HG03045 (cell line): ENCODE results near the gene USPL1.

Experiments
- ATAC-seq: cut with Tn5 transposase; IDR thresholded peaks from one replicate; pipeline ENCODE4 v1.9.1; 2021; ENCODE audit warnings: mild to moderate bottlenecking, moderate library complexity; ENCODE audit not compliant: unreplicated experiment

USPL1 gene

DNA sequence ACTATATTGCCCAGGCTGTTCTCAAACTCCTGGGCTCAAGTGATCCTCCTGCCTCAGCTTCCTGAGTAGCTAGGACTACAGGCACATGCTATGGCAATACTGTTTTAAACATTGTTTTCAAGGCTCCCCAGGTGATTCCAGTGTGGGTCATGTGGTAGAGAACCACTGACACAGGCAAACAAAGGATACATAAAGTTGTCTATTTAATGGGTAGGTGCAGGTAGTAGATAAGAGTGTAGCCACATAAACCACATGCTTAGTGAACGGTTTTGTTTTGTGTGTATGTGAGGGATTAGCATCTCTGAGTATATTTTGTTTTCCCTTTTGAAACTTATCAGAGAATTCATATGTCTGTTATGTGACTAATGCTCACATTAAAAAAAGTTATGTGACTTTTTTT, 36.7 kb downstream of the USPL1 start:
- no peak for ATAC-seq

DNA sequence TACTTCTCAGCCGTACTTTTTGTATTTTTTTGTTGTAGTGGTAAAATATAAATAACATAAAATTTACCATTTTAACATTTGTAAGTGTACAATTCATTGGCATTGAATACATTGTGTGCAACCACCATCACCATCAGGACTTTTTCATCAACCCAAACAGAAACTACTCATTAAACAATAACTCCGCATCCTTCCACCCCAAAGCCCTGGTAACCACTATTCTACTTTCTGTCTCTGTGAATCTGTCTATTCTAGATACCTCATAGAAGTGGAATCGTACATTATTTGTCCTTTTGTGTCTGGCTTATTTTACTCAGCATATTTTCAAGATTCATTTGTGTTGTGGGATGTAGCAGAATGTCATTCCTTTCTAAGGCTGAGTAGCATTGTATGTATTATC, 38.5 kb downstream of the USPL1 start:
- no peak for ATAC-seq

GRCh38 chr13:30659980-30660379, 42.3 kb downstream of the USPL1 start:
- no peak for ATAC-seq

- no peak for ATAC-seq
Measured at GRCh38 chr13:30660796-30661195, 43.1 kb downstream of the USPL1 start.

DNA sequence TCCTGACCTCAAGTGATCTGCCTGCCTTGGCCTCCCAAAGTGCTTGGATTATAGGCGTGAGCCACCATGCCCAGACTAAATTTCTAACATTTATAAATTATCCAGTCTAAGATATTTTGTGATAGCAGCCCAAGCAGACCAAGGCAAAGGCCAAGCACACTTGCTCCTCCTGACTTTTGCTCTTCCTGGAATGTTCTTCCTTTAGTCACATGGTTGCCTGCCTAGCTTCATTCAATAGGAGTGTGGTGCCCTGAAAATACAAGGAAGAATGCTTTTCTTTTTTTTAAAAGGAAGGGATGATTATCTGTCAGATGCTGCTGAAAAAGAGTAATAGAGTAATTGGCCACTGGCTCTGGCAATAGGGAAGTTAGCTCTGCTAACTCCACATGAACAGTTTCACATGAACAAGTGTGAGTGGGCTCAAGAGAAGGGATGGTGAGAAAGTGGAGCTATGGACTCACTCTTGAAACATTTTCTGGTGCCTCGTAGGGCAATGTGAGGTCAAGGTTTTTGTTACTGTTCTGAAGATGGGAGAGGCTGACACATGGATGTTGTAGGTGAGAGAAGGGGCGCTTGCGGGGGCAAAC, 47.1 kb downstream of the USPL1 start:
- no peak for ATAC-seq

- no peak for ATAC-seq
Measured at GRCh38 chr13:30665638-30666037, 47.9 kb downstream of the USPL1 start.

GRCh38 chr13:30666113-30666512, 48.4 kb downstream of the USPL1 start:
- ATAC-seq: no peak

GRCh38 chr13:30667014-30667413, 49.3 kb downstream of the USPL1 start:
- no peak for ATAC-seq

GRCh38 chr13:30668312-30668711, 50.6 kb downstream of the USPL1 start:
- no peak for ATAC-seq

DNA sequence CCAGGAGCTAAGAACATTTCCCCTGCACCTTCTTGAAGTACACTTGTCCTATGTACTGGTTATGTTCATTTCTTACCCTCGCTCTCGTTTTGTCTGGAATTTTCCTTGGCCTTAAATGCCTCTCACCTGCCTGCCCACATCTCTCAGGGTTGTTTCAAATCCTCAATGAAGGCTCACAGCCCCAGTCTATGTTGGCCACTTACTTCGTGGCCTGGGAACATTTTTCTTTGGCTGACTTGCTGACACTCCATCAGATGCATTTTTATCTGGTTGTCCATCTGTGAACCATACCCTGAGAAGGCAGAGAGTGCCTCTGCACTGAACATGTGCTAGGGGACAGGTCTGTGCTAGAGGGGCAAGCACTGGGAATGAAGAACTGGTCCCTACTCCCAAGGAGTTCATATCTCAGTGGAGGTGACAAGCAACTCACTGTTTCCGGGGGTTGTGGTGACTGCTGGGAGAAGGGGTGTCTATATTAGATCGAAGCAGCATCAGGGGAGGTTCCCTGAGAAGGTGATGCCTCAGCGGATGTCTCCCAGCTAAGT, 53.6 kb downstream of the USPL1 start:
- no peak for ATAC-seq

DNA sequence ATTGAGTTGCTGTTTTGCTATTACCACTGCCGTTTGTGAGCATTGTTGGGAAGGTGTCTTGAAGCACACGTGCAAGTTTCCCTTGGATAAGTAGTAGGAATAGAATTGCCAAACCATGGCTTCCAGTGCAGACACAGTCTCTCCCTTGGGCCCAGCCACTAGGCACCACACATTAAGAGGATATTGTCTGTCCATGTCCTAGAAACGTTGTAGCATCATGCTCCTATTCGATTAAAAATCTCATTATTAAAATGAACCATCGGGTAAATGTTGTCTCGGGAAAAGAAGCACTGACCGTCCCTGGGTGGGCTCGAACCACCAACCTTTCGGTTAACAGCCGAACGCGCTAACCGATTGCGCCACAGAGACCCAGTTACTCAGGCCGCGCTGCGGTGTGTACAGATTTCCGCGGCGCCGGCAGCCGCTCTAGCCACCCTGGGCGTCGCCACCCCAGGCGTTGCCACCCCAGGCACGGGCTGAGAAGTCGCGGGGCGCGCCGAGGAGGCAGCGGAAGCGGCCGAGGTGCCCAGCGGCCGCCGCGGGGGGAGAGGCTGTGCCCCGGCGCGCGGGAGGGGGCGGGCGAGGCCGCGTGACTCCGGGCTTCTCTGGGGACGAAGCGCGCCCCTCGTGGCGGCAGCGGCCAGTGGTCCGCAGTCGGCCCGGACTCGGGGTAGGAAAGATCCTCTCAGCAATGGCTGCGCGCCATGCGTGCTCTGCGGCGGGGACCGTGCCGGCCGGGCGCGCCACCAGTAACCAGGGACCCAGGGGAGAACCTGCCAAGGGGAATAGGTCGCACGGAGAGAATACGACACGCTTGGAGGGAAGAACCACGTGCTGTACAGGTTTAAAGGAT, 56.2 kb downstream of the USPL1 start:
- ATAC-seq: peak; percentile 89

DNA sequence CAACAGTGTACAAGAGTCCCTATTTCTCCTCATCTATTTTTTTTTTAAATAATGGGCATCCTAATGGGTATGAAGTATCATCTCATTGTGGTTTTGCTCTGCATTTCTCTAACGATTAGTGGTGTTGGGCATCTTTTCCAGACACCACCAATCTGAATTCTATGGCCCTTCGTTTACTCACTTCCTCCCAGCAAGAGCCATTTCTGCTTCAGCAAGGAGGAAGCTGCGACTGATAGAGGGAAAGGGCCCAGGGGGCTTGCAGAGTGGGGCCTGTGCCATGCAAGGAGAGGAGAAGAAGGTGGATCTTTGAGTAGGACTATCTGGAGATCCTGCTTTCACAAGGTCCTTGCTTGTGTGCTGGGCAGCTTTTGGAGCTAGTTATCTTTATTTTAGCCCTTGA, 58.0 kb downstream of the USPL1 start:
- ATAC-seq: no peak

DNA sequence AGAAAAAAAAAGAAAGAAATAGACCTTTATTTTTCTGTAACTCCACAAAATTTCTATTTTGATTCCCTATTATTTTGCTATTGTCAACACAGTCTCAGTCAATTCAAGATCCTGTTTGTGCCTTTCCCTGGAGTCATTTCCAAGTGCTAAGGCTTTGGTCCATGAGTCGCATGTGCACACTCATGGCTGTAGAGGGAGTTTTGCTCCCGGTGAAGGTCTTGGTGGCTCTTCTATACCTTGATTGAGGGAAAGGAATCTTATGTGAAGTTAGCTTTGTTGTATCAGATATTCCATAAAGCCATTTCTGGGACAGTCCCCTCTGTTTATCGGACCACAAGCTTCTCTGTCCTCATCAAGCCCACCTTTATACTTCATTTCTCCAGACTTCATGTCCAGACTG, 59.0 kb downstream of the USPL1 start:
- ATAC-seq: no peak

DNA sequence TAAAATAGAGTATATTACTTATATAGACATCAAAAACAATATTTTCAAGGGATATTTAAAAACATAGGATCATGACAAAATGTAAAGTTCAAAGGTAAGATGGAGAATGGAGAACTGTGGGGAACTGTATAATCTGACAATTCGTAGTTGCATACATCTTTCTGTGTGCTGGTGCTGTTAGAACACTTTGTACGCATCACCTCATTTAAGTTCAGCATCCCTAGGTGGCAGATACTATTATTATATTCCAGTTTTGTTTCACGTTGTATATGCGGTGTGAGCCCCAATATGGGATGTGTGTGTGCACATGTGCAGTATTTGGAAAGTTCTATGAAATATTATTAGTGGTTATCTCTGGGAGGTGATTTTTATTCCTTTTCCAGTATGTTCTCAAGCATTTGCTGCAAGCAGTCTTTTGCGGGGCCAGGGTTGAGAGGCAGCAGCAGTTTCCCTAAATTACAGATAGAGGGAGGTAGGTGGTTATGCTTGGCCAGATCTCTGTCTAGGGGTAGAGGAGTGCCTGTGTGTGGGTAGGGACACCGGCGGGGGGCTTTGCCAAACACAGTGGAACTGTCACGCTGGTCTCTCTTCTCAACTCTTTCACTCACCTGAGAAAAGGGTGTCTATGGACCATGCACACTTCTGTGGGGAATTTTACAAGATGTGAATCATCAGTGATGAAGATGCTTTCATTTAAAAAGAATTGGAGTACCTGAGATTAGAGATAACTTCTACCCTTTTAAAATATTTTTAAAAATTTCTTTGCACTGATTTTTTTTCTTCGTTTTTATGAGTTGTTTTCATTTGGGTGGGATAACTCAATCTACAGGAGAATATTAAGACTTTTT, 62.0 kb downstream of the USPL1 start:
- ATAC-seq: no peak

GRCh38 chr13:30681843-30682242, 64.1 kb downstream of the USPL1 start:
- ATAC-seq: no peak

- no peak for ATAC-seq
Measured at GRCh38 chr13:30685320-30685859, 67.7 kb downstream of the USPL1 start.

DNA sequence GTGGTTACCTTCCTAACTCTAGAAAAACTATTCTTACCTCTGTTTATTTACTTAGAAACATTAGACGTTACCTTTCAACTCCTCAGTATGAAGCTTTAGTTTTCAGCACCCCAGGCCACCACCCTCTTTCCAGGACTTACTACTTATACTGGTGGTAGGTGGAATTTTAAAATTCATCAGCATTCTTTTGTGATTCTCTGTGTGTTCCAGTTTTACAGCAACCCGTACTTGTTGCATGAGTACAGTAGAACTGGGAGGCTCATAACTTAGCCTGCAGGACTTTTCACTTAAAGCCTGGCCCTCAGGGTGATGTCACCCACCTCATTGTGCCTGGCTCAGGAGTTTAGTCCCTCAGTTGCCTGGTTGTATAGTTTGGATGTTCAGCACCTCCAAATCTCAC, 68.3 kb downstream of the USPL1 start:
- ATAC-seq: no peak

GRCh38 chr13:30687601-30688000, 69.9 kb downstream of the USPL1 start:
- ATAC-seq: no peak

- ATAC-seq: no peak
Measured at GRCh38 chr13:30689752-30690151, 72.0 kb downstream of the USPL1 start.

GRCh38 chr13:30690282-30691188, 72.8 kb downstream of the USPL1 start:
- ATAC-seq: peak; percentile 68
